NOMO-1 treated with dmso at 0.1 percent for 144 hours (cell line): ENCODE data around the gene TOPBP1.
"Not testable (repeated sequence)": the region's sequence is repeated elsewhere in the genome, so short reads cannot be mapped to it uniquely, and the experiment has no call there.

ENCODE experiments used
- DNase-seq: peaks from one replicate; lab custom pipeline; 2025; ENCODE audit not compliant: unreplicated experiment; lab: John Stamatoyannopoulos, UW

Gene TOPBP1

GRCh38 chr3:133674290-133674919, 12.7 kb upstream of the TOPBP1 start:
- DNase-seq, result no peak

DNA sequence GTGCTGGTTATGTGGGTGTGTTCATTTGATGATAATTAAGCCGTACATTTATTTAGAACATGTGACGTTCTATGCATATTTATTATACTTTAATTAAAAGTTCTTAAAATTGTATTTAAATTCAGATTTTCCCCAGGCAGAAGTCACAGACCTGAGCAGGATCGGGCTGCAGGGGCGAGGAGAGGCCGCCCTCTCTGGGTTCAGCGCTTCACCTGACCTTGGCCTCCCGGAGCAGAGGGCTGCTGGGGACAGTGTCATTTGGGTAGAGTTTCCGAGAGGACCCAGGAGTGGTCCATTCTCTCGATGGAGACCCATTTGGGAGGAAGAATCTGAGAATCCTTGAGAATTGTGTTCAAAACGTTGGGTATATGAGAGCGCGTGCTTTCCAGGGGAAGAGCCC, 12.0 kb upstream of the TOPBP1 start:
- DNase-seq, result no peak

GRCh38 chr3:133672461-133672860, 10.7 kb upstream of the TOPBP1 start:
- DNase-seq, result no peak

- no peak for DNase-seq
Observed at GRCh38 chr3:133670525-133670995, 8.8 kb upstream of the TOPBP1 start.

DNA sequence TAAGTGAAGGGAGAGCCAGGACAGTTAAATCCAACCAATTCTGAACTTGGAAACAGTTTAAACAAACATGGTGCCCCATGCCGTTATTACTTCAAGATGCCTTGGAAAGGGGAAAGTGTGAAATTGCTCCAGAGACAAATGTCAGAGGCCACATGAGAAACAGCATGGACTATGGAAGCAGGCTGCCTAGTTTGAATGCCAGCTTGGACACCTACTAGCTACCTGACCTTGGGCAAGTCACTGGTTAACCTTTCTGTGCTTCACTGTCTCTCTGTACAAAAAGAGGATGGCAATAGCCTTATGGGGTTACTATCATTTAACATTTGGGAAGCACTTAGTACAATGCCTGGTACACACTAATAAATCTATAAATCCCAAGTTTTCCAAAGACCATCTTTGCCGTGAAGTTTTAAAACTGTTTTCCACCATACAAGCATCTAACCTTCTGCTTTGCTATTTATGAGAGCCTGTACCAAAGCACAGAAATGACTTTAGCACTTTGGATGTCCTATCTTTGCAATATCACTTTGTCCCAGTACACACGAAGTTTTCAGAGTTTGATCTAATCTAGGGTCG, 8.3 kb upstream of the TOPBP1 start:
- DNase-seq, result no peak

DNA sequence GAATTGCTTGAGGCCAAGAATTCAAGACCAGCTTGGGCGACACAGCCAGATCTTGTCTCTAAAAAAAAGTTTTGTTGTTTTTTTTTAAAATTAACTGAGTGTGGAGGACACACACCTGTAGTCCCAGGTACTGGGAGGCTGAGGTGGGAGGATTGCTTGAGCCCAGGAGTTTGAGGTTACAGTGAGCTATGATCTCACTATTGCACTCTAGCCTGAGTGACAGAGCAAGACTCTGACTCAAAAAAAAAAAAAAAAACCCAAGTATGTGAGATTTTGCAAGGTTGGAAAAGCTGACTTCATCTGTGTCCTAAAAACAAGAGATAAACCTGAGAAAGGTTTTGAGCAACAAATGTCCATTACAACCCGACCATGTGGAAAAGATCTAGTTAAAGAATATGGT, 5.4 kb upstream of the TOPBP1 start:
- DNase-seq, result no peak

DNA sequence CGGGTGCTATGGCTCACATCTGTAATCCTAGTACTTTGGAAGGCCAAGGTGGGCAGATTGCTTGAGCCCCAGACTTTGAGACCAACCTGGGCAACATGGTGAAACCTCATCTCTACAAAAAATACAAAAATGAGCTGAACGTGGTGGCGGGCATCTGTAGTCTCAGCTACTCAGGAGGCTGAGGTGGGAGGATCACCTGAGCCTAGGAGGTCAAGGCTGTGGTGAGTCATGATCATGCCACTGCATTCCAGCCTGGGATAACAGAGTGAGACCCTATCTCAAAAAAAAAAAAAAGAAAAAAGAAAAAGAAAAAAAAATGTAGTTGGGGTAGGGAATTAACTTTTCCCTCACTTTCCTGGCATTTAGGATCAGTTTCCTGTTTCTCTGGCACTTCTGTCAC, 3.4 kb upstream of the TOPBP1 start:
- not testable (repeated sequence) for DNase-seq

- DNase-seq, result peak; percentile 43
Observed at GRCh38 chr3:133663569-133664313, 2.0 kb upstream of the TOPBP1 start.

DNA sequence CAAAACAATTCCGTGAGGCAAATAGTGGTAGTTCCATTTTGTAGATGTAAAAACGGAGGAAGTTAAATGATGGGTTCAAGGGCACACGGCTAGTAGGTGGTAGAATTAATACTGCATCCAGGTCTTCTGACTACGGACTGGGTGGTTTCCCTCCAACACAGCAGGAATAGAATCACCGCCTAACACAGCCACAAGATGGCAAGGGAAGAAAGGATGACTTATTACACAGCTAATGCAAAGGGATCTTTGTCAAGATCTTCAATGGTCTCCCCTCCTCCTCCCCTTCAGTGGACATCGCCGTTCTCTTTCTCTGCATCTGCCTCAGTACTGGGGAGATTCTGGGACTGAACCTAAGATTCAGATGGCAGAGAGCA, 524 bp upstream of the TOPBP1 start:
- peak; percentile 28 for DNase-seq

DNA sequence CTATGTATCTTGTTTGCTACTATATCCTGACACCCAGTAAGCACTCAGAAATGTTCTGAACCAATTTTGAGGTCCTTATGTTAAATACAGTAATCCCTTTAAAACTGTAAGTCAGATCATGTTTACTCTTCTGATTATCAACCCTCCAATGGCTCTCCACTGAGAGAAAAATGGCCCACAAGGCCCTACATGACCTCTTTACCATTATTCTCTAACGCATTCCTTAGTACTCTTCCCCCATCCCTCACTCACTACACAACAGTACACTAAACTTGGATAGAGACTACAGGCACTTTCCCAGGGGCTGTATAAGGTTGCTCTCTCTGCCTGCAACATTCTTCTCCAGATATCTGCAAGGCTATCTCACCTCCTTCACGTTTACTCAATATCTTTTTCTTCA, 1.9 kb downstream of the TOPBP1 start:
- no peak for DNase-seq

DNA sequence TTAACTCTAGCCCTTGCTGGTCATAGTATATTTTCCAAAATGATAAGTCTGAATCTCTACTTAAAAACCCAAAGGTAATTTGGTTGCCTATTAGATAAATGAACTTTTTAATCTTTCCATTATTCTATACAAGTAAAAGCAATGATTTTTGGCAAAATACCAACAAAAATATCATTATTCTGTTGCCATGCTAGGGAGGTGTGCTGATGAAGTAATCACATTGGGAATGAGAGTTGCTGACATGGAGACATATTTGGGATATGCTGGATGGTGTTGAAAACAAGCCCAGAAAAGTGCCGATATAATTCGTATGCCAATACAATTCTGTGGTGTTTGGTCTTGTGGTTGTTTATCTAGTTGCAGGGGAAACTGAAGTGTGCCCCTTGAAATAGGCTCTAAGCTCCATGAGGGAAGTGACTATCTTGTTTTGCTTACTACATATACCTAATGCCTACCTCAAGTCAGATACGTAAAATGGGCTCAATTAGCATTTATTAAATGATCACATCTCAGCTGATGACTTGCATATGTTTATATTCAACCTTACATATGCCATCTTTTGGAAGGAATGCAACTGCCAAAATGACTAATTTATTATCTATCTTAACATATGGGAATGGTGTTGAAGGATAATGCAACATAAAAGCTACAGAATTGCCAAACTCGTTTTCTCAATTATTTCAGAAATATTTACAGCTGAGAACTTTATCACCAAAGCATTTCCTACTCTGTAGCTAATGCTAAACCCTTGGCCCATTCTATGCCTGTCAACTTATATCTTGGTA, 5.8 kb downstream of the TOPBP1 start:
- no peak for DNase-seq

DNA sequence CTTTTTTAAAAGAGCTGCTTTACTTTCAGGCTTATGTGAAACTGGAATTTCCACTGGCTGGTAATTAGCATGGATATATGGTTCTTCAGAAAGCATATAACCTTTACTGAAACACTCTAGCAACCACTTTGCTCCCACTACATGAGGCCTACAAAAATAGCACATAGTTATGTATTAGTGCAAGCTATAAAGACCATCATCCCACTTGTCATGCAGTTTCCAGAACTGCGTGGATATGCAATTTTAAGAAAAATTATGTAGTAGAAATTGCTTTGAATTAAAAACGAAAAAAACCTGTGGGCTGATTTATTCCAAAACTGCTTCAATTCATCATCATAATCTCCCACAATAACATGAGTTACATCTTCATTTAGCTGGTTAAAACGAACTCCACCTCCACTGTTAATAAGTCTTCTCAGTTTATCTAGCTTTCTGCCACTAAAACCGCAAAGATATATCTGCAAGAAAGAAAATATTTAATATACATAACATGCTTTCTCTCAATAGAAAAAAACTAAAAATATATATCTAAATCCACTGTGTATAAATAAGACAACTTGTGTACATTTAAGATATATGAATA, 12.2 kb downstream of the TOPBP1 start:
- no peak for DNase-seq

DNA sequence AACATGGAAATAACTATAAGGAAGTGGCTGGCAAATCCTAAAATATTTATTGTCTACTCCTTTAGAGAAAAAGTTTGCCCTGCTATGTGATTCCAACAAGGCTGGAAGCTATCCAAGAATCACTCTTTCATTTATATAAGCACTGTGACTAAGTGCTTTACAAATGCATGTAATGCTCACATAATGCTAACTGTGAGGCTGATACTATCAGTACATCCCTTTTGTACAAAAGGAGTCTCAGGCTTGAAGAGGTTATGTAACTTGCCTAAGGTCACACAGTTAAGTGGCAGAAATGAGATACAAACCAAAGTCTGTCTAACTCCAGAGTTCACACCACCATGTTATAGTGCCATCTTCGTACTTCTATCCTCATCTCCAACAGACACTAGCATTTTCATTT, 17.0 kb downstream of the TOPBP1 start:
- no peak for DNase-seq

DNA sequence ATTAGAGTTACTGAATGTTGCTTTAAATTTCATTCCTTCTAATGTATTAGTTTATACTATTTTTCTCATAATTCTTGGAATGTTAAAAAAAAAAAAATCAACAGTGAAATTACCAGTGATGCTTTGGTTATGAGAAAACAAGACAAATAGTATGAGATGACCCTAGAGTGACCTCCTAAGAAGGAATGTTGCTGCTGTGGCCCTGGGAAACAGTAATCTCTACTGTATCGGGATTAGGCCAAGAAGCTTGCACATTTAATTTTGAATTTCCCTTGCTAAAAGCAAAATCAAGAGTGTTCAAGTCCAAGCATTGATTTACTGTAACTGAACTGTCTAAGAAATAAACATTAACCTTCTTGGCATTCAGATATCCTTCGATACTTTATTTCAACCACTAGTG, 18.1 kb downstream of the TOPBP1 start:
- no peak for DNase-seq

- no peak for DNase-seq
Observed at GRCh38 chr3:133641254-133641653, 20.5 kb downstream of the TOPBP1 start.

- DNase-seq, result no peak
Observed at GRCh38 chr3:133633439-133633838, 28.3 kb downstream of the TOPBP1 start.

GRCh38 chr3:133629146-133629545, 32.6 kb downstream of the TOPBP1 start:
- no peak for DNase-seq

DNA sequence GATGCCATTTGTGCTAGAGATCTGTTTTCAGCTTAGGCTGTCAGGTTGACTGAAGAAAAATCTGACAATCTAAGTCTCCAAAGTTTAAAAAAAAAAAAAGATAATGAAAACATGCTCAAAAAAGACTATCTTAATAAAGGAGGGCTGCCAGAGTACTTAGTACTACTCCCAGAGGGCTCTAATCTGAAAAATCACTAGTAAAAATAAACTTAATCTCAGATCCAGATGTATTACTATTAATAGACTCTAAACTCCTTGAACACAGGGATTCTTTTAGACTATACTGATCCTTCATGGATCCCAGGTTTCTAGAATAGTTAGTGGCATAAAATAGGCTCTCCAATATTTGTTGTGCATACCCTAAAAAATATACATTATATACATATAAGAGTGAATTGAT, 34.0 kb downstream of the TOPBP1 start:
- DNase-seq, result no peak

DNA sequence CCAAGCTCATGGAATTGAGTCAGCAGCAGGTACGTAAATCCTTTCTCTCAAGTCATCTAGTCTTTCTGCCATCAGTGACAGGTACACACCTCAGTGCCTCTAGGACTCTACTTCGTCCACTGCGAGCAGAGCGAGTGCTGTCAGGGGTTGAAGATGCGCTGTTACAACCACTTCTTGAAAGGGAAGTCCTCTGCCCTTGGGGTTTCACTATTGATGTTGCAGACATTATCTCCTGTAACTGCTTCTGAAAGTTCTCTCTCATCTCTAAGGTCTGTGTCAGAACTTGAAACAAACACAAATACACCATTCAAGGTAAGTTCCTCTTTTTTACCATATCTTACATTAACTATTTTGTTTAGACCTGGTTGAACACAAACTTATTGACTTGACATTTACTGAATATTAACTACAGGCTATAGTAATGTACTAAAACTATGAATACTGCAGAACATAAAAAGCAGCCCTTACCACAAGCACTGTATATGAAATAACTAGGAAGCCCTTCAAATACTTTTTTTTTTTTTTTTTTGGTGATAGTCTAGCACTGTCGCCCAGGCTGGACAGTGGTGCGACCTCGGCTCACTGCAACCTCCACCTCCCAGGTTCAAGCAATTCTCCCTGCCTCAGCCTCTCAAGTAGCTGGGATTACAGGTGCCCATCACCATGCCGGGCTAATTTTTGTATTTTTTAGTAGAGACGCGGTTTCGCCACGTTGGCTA, 41.5 kb downstream of the TOPBP1 start:
- no peak for DNase-seq

GRCh38 chr3:133611534-133611933, 50.2 kb downstream of the TOPBP1 start:
- DNase-seq, result no peak

DNA sequence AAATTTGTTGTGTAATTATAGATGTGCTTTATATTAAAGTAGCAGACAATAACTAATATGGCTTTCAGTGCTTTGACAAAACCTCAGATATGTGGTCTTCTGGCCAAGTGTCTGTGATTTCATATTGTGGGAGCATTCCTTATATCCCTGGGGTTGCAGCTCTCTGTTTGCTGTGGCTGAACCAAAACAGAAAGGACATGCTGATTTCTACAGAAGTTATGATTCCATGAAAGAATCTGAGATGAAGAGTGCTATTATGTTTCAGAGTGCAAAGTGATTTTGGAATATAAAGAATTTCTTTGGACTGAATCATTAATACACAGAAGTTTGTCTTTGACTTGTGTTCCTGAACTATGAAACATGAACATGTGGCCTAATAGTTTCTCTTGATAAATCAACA, 51.7 kb downstream of the TOPBP1 start:
- DNase-seq, result no peak
